Lung microvascular endothelial cell (primary cell): ENCODE measurements around the gene DAB2IP. TPM values are rescaled to one million over a fixed set of nuclear protein-coding genes. Genes with fewer than 3 reads are reported as not detected.

ENCODE experiments used
- DNase-seq, 2 donors: peaks; one replicate each; pipeline versions ENCODE4 v3.0.0 to v3.0.0-alpha.2; 2010; ENCODE audit warnings: low read depth in 2 of 2
- total RNA-seq: library from RNA; depleted of rRNA; stranded (reverse); fragments of >200 nt; gene quantifications from 2 replicates; pipeline ENCODE4 v1.2.1, GENCODE V29; 2014

Gene DAB2IP
- total RNA-seq, 1 donor from 2014 or later: 14.1 TPM

DNA sequence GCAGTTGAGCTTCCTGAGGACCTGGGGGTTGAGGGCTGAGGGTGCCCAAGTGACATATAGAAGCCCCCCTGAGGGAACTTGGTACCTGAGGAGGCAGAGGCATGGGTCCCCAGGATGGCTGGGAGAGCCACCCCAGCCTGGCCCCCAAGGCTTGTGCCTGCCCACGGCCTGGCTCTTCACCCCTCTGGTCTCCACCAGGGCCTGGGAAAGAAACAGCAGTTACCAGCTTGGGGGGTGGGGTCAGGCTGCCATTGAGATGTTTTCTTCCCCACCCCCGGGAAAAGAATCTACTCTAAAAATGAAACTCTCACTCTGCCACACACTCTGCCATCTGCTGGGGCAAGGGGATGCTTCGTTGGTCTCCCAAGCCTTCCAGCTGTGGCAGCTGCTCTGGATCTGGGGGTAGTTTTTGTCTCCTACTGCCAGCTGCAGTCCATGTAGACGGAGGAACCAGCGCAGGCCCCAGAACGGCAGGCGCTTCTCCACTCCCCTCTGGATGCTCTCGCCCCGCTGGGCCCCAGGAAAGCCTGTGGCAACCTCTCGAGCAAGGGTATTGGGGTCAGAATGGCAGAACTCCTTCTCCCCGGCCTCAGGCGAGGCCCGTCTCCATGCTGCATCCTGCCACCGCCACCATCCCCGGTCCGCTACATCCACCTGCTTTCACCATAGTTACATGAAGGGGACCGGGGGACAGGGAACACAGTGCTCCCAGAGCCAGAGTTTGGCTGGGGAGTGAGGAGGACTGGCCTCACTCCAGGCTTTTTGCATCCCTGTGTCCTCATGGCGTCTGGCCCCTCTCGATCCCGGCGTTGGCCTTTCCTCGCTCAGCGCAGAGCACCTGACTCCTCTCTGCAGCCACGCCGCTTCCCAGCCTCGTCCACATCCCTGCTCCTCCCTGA is 123.5 kb downstream of the DAB2IP start:
- DNase-seq: no peak

DNA sequence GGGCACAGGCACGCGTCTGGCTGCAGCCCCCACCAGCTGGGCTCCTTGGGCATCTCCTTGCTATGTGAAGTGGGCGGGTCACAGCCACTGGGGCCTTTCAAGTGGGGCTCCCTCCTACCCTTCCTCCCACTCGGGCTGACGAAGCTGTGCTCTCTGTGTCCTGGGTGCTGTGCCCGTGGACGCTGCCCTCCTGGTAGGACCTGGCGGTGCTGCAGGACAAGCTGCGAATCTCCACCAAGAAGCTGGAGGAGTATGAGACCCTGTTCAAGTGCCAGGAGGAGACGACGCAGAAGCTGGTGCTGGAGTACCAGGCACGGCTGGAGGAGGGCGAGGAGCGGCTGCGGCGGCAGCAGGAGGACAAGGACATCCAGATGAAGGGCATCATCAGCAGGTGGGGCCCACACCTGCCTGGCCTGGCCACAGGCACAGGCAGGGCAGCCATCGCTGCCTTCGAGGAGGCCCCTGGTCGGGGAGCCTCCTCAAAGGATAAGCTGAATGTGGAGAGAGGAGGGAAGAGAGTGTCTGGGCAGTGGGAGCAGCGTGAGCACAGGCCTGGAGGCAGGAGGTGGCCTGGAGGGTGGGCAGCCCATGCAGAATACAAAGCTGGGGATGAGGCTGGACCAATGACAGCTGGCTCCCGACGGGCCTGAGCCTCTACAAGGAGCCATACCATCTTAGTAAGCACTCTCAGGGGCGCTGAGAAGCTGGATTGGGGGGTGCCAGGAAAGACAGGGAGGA is 124.7 kb downstream of the DAB2IP start:
- DNase-seq: no peak

DNA sequence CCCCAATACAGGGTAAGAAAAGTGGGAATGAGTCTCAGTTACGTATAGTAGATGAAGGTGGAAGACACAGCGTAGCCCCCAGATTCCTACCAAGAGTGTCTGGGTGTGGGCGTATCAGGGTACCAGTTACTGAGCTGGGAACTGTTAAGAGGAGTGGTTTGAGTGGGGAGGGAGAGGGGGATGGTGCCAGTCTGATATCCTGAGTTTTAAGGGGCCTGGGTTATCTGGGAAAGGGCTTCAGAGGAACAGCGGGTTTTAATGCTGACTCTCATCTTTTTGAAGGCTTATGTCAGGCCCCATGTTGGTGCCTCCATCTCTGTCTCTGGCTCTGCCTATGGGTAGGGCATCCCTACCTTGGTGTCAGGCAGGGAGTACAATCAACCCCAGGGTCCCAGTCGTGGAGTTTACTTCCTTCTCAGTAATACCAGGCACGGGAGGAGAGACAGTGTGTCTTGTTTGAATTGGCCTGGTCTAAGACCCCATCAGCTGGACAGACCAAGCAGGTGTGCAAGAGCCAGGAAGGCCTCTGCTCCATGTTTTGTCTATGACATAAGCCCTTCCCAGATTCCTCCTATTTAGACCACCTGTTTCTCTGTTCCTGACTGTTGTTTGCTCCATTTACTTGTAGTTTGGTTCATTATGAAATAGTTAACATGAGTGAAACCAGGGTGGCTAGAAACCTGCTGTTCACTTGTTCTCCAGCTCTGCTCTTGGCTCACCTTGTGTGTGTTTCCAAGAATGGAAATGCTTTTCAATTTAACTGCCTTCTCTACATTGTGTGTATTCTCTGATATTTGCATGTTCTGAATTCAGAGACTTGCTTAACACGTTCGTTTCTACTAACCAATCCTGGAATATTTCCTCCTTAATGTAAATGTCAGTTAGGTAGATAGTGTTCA is 125.6 kb downstream of the DAB2IP start:
- DNase-seq: no peak

DNA sequence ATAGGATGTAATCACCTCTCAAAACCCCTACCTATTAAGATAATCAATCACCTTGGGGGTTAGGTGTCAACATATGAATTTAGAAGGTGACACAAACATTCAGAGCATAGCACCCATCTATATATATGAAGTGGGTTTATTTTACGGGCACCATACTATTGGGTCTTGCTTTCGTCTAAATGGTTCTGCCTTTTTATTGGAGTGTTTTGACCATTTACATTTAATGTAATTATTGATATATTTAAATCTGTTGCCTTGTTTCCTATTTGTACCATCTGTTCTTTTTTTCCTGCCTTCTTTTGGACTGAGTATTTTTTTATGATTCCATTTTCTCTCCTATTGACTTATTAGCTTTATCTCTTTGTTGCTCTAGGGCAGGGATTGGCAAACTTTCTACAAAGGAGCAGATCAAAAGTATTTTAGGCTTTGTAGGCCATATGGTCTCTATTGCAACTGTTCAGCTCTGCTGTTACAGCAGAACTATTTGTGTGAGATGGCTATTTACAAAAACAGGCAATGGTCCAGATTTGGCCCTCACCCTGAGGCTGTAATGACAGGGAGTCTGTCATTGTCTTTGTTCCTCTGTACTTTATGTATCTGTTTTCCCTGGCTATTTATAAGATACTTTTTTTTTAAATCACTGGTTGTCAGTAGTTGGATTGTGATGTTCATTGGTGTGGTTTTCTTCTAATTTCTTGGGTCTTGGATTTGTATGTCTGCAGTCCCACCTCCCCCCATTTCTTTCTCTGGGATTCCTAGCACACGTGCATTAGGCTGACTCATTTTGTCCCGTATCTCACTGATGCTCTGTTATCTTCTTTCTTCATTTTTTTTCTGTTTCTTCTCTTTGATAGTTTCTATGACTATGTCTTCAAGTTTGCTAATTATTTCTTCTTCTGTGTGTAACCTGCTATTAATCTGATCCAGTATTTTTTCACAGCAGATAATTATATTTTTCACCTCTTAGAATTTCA is 127.1 kb downstream of the DAB2IP start:
- DNase-seq: peak; percentile 16 to 76

DNA sequence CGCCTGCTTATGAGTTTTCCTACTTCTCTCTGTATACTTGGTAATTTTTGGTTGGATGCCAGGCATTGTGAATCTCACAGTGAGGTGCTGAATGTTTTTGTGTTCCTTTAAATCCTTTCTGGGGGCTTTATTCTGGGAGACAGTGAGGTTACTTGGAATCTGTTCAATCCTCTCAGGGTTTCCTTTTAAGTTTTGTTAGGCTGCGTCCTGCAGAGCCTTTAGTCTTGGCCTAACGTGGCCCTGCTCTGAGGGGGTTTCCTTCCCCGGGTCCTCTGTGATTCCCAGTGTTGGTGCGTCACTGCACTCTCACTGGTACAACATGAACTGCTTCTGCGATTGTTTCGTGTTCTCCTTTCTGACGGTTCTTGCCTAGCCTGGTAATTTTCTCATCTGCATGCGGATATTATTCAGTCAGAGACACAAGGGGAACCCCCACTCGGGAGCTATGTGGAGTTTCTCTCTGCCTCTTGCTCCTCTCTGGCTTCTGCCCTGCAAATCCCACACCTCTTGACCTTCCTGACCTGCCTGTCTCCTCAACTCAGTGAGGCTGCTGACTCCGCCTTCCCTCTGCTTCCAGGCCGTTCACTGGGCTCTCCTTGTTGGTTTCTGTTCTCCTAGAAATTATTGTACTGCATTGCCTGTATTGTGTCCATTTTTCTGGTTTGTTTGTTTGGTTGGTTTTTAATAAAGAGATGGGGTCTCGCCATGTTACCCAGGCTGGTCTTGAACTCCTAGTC is 128.1 kb downstream of the DAB2IP start:
- peak; percentile 53 to 84 for DNase-seq

DNA sequence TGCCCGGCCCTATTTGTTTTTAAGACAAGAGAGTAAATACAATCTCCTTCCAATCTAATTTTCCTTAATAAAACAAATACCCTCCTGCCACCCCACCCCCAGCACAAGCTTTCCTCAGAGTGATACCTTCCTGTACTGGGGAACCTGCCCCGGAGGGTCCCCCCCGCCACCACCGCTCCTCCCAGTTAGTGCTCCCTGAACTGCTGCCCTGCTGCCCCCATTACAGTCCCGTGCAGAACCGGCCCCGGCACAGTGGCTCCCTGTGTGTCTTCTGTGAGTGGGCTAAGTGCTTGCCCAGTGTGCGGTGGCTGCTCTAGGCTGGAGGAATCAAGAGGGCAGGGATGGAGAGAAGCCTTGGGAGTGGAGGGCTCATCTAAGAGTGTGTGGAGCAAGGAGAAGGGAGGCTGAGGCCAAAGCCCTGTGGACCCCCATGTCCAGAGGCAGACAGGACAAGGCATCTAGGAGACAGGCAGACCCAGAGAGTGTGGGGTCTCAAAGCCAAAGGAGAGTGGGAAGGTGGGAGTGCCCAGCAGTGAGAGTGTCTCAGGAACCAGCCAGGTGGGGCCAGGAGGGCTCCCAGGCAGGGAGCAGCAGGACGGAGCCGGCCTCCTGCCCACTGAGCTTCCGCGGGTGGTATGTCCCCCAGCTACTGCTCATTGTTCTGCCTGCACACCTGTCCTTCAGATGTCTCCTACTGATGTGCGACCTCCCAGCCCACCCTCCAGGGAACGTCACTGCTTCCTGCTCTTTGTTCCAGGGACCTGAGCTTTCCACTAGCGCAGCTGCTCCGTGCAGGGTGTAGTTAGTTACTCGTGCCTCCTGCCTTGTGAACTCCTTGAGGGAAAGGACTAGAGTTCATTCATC is 129.0 kb downstream of the DAB2IP start:
- DNase-seq: no peak

DNA sequence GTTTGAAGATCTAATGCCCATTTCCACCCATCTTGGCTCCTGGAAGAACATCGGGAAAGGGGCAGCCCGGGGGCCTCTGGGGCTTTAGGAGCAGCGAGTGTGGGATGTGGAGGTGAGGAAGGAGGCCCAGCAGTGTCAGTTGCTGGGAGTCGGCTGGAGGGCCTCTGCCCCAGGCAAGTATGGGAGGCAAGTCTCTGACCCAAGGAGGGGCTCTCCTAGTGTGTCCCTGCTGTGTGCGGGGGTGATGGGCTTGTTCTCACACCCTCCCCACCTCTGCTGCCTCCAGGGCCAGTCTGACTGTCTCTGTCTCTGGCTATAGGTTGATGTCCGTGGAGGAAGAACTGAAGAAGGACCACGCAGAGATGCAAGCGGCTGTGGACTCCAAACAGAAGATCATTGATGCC is 129.7 kb downstream of the DAB2IP start:
- DNase-seq: no peak

DNA sequence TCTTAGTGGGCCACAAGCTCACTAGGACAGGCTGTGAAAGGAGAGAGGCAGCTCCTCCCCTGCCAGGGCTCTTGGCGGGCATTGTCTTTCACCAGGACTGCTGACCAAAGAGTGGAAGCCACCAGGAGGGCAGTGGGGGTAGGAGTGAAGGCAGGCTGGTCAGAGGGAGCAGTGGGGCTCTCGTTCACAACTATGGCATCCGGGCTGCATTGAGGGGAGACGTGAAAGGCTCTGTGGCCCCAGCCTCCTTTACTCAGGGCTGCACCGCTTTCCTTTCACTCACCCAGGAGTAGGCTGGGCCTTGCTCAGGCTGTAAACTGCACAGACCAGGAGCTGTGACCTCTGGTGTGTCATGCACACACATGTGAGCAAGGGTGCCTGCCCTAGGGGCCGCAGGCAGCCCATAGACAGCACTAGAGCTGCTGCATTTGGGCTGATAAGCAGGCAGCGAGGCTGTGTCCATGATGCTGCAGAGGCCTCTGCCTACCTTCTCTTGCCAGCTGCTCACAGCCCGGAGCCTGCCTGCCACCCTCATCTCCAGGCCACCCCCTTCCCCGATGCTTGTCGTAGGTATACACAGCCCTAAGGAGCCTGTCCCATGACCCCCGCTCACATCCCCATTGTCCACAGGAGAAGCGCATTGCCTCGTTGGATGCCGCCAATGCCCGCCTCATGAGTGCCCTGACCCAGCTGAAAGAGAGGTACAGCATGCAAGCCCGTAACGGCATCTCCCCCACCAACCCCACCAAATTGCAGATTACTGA is 130.4 kb downstream of the DAB2IP start:
- DNase-seq: no peak

DNA sequence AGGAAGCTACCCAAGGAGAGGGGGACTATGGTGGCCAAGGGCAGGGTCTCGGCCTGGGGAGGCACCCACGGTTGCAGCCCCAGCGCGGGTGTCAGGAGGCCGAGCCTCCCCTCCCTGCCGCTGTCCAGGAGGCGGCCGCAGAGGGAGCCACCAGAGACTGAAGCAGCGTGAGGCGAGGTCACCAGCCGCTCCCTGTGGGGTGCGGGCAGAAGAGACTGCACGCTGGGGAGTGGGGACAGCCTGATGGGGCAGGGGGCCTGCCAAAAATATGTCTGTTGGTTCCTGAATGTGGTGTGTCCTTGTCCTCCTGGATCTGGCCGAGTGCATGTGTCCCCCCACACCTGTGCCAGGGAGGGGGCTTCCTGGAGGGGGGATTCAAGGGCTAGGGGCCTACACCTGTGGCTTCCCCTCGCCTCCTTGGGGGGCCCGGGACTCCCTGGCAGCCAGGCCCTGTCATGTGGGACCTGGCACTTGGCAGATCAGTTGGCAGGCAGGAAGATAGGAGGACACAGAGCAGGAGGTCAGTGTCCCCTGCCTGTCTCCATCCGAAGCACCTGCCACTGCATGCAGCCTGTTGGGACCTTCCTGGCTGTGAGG is 131.2 kb downstream of the DAB2IP start:
- no peak for DNase-seq

DNA sequence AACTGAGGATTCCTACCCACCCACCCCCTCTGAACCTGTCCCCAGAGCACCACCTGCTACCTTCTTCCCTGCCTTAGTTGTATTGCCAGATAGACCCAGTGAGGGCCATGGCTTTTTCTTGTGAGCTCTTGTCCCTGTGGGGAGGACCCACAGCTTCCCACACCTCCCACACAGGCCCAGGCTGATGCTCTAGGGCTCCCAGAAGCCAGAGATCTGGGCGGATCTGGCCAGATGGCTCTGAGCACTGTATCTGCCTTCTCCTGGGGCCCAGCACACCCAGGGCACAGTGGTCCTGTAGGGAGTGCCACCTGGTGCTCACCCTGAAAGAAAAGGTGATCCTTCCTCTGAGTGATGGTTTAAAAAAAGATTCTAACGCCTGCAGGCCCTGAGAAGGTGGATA is 131.7 kb downstream of the DAB2IP start:
- DNase-seq: no peak

DNA sequence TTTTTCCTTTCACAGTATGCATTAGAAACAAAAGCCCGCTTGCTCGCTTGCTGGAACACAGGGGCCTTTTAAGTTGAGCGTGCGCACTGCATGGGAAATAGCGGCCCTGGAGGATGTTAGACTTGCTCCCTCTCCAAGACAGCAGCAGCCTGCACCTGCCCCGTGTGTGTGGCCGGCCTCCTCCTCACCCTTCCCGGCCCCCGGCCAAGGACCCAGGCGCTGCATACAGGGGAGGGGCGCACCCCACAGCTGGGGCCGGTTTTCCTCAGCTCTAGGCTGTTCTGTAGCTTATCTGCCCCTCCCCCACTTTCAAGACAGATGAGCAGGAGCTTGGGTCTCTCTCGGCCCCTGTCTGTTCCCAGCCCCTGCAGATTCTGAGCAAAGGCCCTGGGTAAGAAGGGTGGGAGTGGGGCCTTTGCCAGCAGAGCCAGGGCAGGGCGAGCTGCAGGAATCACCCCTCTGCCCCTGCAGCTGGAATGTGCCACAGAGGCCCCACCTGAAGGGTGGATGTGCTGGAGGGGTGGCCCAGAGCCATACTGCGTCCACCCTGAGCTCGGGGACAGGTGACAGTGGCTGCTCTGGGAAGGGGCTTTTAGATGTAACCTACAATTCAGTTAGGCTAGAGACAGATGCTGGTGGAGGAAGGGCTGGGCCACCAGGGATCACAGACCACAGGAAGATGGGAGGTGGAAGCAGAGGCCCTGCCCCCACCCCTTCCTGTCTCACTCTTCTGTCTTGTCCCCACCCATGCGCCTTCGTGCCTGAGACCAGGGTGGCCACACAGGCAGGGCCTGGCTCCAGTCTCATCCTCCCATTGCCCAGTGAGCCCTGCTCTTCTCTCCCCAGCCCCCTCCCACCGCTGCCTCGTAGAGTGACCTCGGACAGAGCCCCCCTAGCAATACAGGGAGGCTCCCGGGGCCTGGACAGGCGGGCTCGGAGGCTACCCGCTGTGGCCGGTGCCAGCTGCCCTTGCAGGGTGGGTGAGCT is 132.4 kb downstream of the DAB2IP start:
- no peak for DNase-seq

DNA sequence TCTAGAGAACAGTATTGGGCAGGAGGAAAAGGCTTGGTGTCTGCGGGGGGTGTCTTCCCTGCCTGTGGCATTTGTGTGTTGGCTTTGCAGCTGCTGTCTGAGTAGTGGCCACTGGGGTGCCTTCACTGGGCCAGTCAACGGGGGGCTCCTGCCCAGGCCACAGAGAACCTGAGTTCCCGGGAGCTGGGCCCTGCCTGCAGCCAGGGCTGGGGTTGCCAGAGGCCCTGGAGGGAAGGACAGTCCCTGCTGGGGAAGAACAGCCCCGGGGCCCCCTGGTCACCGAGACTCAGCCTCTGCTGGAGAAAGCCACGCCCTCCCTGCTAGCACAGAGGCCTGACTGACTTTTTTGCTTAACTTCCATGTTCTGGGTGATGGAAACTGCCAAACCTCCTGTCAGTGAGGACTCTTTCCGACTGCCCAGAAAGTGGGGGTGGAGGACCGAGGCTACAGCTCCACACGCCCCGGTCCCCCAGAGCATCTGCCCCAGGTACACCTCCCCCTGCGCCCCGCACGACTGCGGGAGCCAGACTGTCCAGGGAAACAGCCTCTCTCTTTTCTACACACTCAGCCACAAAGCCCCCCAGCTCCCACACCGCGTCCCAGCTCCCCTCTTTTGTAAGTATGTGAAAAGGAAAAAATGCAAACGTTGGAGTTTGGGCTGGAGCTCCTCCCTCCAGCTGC is 133.4 kb downstream of the DAB2IP start:
- no peak for DNase-seq

DNA sequence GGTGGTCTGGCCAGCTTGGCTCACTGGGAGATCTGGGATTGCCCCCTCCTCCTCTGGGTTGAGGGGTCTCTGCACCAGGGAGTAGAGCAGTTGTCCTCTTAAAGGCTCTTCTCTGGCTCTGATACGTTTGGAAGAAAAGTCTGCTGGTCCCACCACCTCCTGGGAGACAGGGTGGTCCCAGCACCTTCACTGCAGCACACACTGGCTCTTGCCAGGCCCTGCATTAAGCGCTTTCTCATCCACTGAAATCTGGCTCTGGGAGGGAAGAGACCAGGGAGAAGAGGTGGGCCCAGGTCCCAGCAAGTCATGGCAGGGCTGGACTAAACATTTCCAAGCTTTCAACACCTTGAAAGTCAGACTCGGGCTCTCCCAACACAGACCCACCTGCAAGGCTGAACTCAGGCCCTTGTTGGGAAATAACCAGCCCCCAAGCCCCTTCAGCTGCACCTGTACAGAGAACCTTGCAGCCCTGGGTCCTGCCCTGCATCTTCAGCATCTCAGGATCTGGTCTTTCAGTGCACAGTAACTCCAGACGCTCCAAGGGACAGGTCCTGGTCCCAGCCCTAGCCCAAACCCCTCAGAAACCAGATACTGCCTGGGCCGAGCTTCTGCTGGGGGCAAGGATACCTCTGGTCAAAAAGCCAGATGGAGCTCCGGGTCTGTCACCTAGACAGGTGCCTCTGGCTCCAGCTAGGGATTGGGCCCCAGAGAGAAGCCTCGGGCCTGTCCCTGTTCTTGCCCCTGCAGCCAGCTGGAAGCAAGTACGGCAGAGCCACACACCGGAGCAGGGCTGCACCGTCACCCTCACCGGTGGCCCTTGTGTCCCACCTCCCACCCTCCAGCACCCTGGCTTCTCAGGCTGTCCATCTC is 134.5 kb downstream of the DAB2IP start:
- DNase-seq: no peak

DNA sequence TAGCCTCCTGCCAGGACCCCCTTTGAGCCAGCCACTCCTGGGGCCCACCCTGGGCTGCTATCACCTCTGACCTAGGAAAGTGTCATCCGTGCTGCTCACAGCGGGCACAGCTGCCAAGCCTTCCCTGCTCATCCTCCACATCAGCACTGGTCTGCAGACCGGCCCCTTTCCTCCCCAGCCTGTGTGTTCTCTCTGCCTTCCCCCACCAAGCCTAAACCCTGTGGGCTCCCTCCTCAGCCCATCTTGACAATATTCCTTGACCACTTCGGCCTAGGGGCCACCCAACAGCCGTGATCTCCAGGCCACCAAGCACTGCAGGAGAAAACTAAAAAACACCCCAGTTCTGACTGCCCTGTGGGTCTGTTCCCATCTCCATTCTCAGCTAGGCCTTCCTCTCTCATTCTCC is 135.1 kb downstream of the DAB2IP start:
- no peak for DNase-seq

DNA sequence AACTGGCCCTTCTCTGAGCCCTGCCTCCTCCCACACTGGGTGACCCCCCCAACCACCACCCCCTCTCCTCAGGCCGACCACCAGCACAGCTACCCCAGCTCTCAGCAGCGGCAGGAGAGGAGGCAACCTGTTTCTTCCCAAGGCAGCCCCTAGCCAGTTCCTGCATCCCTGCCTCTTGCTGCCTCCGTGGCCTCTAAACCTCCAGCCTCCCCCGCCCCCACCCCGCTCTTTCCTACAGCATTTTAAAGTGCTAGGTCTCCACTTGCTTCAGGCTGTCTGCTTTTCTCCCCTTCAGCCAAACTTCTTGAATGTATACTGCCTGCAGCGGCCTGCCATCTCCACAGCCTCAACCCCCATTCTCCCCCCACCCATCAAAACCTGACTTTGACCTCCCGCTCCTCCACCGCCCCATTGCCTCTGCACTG is 135.6 kb downstream of the DAB2IP start:
- no peak for DNase-seq
